ENCODE data around the gene ERC2. TPM values are rescaled to one million over a fixed set of nuclear protein-coding genes. Genes with fewer than 3 reads are reported as not detected.

Gene ERC2
- total RNA-seq, 2 experiments from 2014 or later = not detected

DNA sequence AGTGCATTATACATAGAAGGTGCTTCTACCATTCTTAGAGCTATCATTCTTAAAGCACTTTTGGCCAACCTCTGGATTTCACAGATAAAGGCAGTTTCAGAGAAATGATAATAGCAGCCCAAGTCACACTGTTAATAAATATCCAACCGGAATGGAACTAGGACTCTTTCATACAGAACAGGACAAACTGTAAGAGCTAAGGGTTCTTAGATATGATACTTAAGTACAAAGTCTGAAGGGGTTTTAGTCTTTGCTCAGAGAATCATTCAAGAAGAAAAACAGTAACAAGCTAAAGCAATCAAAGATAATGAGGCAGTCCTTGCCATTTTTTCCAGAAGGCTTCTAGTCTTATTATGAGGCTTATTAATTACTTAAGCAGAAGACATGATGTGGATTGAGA, 239.0 kb downstream of the ERC2 start:
- H2AFZ ChIP-seq (ENCODE audit: low read length) = no peak overlapping the region
- no peaks in the 10 kb centered on the region for H3K36me3 ChIP-seq (ENCODE audit: insufficient read depth, low read length)
- intact Hi-C loops (cut with micrococcal nuclease; ENCODE audit: unreplicated experiment) = no loop called here
- H4K20me1 ChIP-seq (ENCODE audit: insufficient read depth, low read length) = no peaks in the 10 kb centered on the region
- TF ChIP-seq, protein P1, sequence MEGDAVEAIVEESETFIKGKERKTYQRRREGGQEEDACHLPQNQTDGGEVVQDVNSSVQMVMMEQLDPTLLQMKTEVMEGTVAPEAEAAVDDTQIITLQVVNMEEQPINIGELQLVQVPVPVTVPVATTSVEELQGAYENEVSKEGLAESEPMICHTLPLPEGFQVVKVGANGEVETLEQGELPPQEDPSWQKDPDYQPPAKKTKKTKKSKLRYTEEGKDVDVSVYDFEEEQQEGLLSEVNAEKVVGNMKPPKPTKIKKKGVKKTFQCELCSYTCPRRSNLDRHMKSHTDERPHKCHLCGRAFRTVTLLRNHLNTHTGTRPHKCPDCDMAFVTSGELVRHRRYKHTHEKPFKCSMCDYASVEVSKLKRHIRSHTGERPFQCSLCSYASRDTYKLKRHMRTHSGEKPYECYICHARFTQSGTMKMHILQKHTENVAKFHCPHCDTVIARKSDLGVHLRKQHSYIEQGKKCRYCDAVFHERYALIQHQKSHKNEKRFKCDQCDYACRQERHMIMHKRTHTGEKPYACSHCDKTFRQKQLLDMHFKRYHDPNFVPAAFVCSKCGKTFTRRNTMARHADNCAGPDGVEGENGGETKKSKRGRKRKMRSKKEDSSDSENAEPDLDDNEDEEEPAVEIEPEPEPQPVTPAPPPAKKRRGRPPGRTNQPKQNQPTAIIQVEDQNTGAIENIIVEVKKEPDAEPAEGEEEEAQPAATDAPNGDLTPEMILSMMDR (conservative IDR thresholded peaks at IDR 0.05; ENCODE audit: low read length) = no peak
- no peak overlapping the region for H3K27ac ChIP-seq (ENCODE audit: low read depth, low read length, poor library complexity, severe bottlenecking)
- DNase-seq (ENCODE audit: low spot score) = no peak
- no TSS peak for BruUV-seq (replicated peaks)
- ChIA-PET POLR2A (interaction anchor here (0.6 kb wide), 1 partner anchor 42 kb away, joined by 3 read pairs; no protein-coding TSS in a partner anchor), CTCF (ENCODE audit: unreplicated experiment) (no interaction called here)
- no peaks in the 10 kb centered on the region for H3K79me2 ChIP-seq (ENCODE audit: insufficient read depth, low read depth, low read length)
- no peak overlapping the region for H3K4me3 ChIP-seq (ENCODE audit: low read depth, low read length, poor library complexity, severe bottlenecking)
- no peak overlapping the region for H3K4me2 ChIP-seq (ENCODE audit: low read length)
- H3K9me2 ChIP-seq (ENCODE audit: insufficient read depth, low read length) = no peaks in the 10 kb centered on the region
- H3K9me3 ChIP-seq (ENCODE audit: low read length) = no peaks in the 10 kb centered on the region
- H3K4me1 ChIP-seq (ENCODE audit: insufficient read depth, low read length, poor library complexity, severe bottlenecking) = no peaks in the 10 kb centered on the region

DNA sequence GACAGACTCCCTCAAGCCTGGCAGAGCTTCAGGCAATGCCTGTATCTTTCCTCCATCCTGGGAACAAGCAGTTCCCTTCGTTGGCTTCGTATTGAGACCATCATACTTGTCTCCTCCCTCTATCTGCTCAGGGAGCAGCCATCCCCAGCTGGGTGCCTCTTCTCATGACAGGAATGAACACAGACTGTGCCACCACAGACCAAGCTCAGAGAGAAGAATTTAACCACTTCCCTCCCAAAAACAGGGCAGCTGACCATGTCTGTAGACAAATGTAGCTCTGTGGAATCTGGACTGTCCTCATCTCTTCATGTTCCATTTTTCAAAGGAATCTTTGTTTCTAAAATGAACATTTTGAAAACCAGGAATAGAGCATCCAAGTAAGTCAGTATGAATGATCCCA, 245.4 kb downstream of the ERC2 start:
- no peak overlapping the region for H3K4me2 ChIP-seq (ENCODE audit: low read length)
- no TSS peak for BruUV-seq (replicated peaks)
- H3K36me3 ChIP-seq (ENCODE audit: insufficient read depth, low read length) = no peaks in the 10 kb centered on the region
- no peaks in the 10 kb centered on the region for H3K79me2 ChIP-seq (ENCODE audit: insufficient read depth, low read depth, low read length)
- no peak overlapping the region for H3K27ac ChIP-seq (ENCODE audit: low read depth, low read length, poor library complexity, severe bottlenecking)
- H4K20me1 ChIP-seq (ENCODE audit: insufficient read depth, low read length) = no peaks in the 10 kb centered on the region
- no peaks in the 10 kb centered on the region for H3K9me2 ChIP-seq (ENCODE audit: insufficient read depth, low read length)
- intact Hi-C loops (cut with micrococcal nuclease; ENCODE audit: unreplicated experiment) = no loop called here
- H3K4me3 ChIP-seq (ENCODE audit: low read depth, low read length, poor library complexity, severe bottlenecking) = no peak overlapping the region
- CTCF ChIA-PET (ENCODE audit: unreplicated experiment) = no interaction called here
- POLR2A ChIA-PET = interaction anchor here (1.1 kb wide), 1 partner anchor 80 kb away, joined by 4 read pairs; no protein-coding TSS in a partner anchor
- no peak for TF ChIP-seq EZH2phosphoT487 (IDR thresholded peaks at IDR 0.05; ENCODE audit: borderline replicate concordance, low read depth, low read length)
- TF ChIP-seq, protein P1 (conservative IDR thresholded peaks at IDR 0.05; ENCODE audit: low read length) = no peak
- no peaks in the 10 kb centered on the region for H3K9me3 ChIP-seq (ENCODE audit: low read length)
- H2AFZ ChIP-seq (ENCODE audit: low read length) = no peak overlapping the region
- no peaks in the 10 kb centered on the region for H3K4me1 ChIP-seq (ENCODE audit: insufficient read depth, low read length, poor library complexity, severe bottlenecking)
- no peak for DNase-seq (ENCODE audit: low spot score)

DNA sequence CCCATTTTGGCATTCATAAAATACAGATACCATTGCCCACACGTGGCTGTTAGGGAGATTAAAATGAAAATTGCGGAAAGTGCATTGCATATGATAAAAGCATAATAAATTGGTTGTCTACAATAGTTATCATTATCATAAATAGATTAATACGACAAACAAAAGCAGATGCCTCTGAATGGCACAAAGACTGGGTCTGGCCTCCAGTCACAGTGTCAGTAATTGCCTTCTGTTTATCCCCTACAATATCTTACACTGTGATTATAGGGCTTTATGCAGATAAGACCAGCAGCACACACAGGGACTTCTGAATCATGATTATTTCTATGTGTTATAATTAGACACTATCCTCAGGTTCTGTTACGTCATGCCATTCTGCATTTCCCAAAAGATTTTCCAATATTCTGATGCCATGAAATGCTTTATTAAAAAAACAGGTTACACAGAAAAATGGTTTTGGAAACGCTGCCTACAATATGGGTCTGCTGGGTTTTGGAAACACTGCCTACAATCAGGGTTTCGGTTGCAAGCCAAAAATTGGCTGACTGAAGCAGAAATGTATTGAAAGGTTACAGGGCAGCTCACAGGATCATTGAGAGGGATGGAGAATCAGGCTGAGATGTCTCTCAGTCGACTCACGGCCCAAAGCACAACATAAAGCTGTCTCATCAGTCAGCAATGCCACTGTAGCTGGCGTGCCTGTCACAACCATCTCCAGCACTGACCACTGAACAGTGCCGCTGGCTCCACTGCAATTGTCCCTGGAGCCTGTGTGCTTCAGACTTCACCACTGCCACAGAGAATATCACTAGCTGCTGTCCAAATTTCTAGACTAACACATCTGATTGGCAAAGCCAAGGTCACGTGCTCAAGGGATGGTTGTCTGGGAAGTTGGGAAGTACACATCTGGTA, 248.1 kb downstream of the ERC2 start:
- Histone ChIP-seq H4K20me1 (ENCODE audit: insufficient read depth, low read length) (no peaks in the 10 kb centered on the region), H2AFZ (ENCODE audit: low read length) (no peak overlapping the region), H3K4me1 (ENCODE audit: insufficient read depth, low read length, poor library complexity, severe bottlenecking) (no peaks in the 10 kb centered on the region), H3K4me3 (ENCODE audit: low read depth, low read length, poor library complexity, severe bottlenecking) (no peak overlapping the region), H3K9me3 (ENCODE audit: low read length) (no peaks in the 10 kb centered on the region), H3K36me3 (ENCODE audit: insufficient read depth, low read length) (no peaks in the 10 kb centered on the region), H3K27ac (ENCODE audit: low read depth, low read length, poor library complexity, severe bottlenecking) (no peak overlapping the region), H3K4me2 (ENCODE audit: low read length) (no peak overlapping the region), H3K9me2 (ENCODE audit: insufficient read depth, low read length) (no peaks in the 10 kb centered on the region), H3K79me2 (ENCODE audit: insufficient read depth, low read depth, low read length) (no peaks in the 10 kb centered on the region)
- POLR2A ChIA-PET = interaction anchor here (0.5 to 0.6 kb wide), 2 partner anchors 18 to 1260 kb away, joined by 4 to 5 read pairs; no protein-coding TSS in a partner anchor
- no peak for DNase-seq (ENCODE audit: low spot score)
- TF ChIP-seq EZH2phosphoT487 (IDR thresholded peaks at IDR 0.05; ENCODE audit: borderline replicate concordance, low read depth, low read length) = no peak
- TF ChIP-seq, protein P1 (conservative IDR thresholded peaks at IDR 0.05; ENCODE audit: low read length) = no peak
- BruUV-seq (replicated peaks) = no TSS peak
- intact Hi-C loops (cut with micrococcal nuclease; ENCODE audit: unreplicated experiment) = no loop called here
- CTCF ChIA-PET (ENCODE audit: unreplicated experiment) = no interaction called here

Measured in OCI-LY7 (cell line).